Stomach (tissue), 9 donors: Measurements from ENCODE around the gene SLC4A7. TPM values are rescaled to one million over a fixed set of nuclear protein-coding genes. Genes with fewer than 3 reads are reported as not detected.

Experiments
- DNase-seq, 2 donors: peaks; one replicate each; pipeline versions ENCODE4 v3.0.0 to v3.0.0-alpha.2; 2013 to 2019
- H3K27ac ChIP-seq, 5 donors: fragments of 200-600 bp in 4 of 5; sonication (generic) in 4 of 5; one replicate each; pipeline ENCODE4 v1.5.1; 2013 to 2019; ENCODE audit warnings: mild to moderate bottlenecking in 1 of 5, moderate library complexity in 1 of 5
- H3K27me3 ChIP-seq, 3 donors: fragments of 200-600 bp; sonication (generic); one replicate each; pipeline ENCODE4 v1.5.1; 2017 to 2019; ENCODE audit warnings: mixed run types in 1 of 3
- H3K36me3 ChIP-seq, 4 donors: fragments of 200-600 bp; sonication (generic); 1 replicate in 3 of 4; 2 replicates in 1 of 4; pipeline ENCODE4 v1.5.1; 2016 to 2019
- H3K4me1 ChIP-seq, 4 donors: fragments of 200-600 bp; sonication (generic); one replicate each; pipeline ENCODE4 v1.5.1; 2016 to 2019
- H3K4me3 ChIP-seq, 4 donors: fragments of 200-600 bp; sonication (generic) in 3 of 4; one replicate each; pipeline ENCODE4 v1.5.1; 2016 to 2019; ENCODE audit warnings: mild to moderate bottlenecking in 1 of 4
- H3K9me3 ChIP-seq, 4 donors: fragments of 200-600 bp; sonication (generic); one replicate each; pipeline ENCODE4 v1.5.1; 2016 to 2019
- EP300 ChIP-seq: sonication (generic); formaldehyde crosslinking; IDR thresholded peaks from one replicate; pipeline ENCODE4 v1.6.1; 2017; ENCODE audit warnings: antibody characterized with exemption
- POLR2A ChIP-seq, 4 donors: fragments of 450-650 bp; IDR thresholded peaks; one replicate each; pipeline ENCODE4 v1.6.1; 2016; ENCODE audit warnings: antibody characterized with exemption in 4 of 4, control low read depth in 2 of 4, mild to moderate bottlenecking in 1 of 4, moderate library complexity in 1 of 4
- POLR2AphosphoS5 ChIP-seq, 3 donors: sonication (generic); formaldehyde crosslinking; IDR thresholded peaks; one replicate each; pipeline ENCODE4 v1.6.1; 2016; ENCODE audit warnings: antibody characterized with exemption in 3 of 3
- WGBS, 5 donors: extraction: QIAGEN DNeasy Blood & Tissue Kit in 3 of 5; methylation state at CpG; one replicate each; pipeline versions ENCODE4 v1.1.5 to v1.1.7; 2013 to 2018; 5-methylcytosine and 5-hydroxymethylcytosine counted together
- intact Hi-C: fragments of 100-400 bp; cut with DNase I; formaldehyde crosslinking; loops from one replicate; pipeline ENCODE4 v1.15.1; 2023; ENCODE audit warnings: low total_unique reads
- polyA plus RNA-seq, 3 donors: library from polyadenylated mRNA; stranded (reverse); fragments of 200-250 nt; gene quantifications; one replicate each; pipeline ENCODE4 v1.2.3, GENCODE V29; 2013
- total RNA-seq, 5 donors: library from RNA; depleted of rRNA; stranded (reverse); fragments of >200 nt; gene quantifications; one replicate each; pipeline versions ENCODE4 v1.1.0 to v1.2.3, GENCODE V29; 2014 to 2016
- TF ChIP-seq, protein P1 (sequence below), 7 experiments: fragments of 450-650 bp in 4 of 7; fragments of 200-600 bp in 3 of 7; sonication (generic) in 3 of 7; IDR thresholded peaks; one replicate each; pipeline ENCODE4 v1.5.1; 2016 to 2019; ENCODE audit warnings: antibody characterized with exemption in 7 of 7, control low read depth in 2 of 7, mild to moderate bottlenecking in 1 of 7
- donor health status: healthy with polysubstance abuse.
- donor health status: Bipolar disorder and iron deficiency.
- donor health status: healthy.

Gene SLC4A7
- total and polyA plus RNA-seq, 8 donors, result 1.6 to 212 (median 27.7) TPM

DNA sequence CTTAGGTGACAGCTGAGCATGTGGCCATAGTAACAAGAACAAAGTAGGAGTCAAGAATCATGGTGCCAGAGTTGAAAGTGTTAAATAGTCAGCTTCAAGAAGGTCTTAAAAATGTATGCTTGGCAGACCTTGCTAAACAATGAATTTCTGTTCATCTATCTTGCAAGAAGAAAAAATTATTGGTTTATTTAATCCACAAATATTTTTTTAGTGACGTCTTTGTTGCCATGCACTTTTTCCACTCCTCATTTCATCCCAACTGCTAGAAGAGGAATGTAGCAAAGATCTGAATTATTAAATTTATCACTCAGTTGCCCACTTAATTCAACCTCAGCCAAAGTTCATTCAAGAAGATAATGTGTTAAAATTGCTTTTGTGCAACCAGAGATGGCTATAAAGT, 3.2 kb upstream of the SLC4A7 start:
- Histone ChIP-seq H3K4me3 (no peak overlapping the region), H3K27ac (peak overlapping the region in 1 of 5 donors; percentile 18), H3K4me1 (peaks cover 0 to 25% (median 9%) of the 10 kb centered on the region in 4 donors), H3K36me3 (no peaks in the 10 kb centered on the region), H3K9me3 (no peaks in the 10 kb centered on the region), H3K27me3 (no peaks in the 10 kb centered on the region)
- WGBS, 5 donors, result 24 to 48% (median 31%) methylated on average over 1 of the region's 1 CpG
- intact Hi-C loops, result no loop called here
- peak in 1 of 2 donors; percentile 39 for DNase-seq
- TF ChIP-seq POLR2A (IDR thresholded peaks at IDR 0.05), result no peak
- TF ChIP-seq, protein P1, sequence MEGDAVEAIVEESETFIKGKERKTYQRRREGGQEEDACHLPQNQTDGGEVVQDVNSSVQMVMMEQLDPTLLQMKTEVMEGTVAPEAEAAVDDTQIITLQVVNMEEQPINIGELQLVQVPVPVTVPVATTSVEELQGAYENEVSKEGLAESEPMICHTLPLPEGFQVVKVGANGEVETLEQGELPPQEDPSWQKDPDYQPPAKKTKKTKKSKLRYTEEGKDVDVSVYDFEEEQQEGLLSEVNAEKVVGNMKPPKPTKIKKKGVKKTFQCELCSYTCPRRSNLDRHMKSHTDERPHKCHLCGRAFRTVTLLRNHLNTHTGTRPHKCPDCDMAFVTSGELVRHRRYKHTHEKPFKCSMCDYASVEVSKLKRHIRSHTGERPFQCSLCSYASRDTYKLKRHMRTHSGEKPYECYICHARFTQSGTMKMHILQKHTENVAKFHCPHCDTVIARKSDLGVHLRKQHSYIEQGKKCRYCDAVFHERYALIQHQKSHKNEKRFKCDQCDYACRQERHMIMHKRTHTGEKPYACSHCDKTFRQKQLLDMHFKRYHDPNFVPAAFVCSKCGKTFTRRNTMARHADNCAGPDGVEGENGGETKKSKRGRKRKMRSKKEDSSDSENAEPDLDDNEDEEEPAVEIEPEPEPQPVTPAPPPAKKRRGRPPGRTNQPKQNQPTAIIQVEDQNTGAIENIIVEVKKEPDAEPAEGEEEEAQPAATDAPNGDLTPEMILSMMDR (IDR thresholded peaks at IDR 0.05), result no peak
- TF ChIP-seq POLR2AphosphoS5 (IDR thresholded peaks at IDR 0.05), result no peak
- no peak for TF ChIP-seq EP300

DNA sequence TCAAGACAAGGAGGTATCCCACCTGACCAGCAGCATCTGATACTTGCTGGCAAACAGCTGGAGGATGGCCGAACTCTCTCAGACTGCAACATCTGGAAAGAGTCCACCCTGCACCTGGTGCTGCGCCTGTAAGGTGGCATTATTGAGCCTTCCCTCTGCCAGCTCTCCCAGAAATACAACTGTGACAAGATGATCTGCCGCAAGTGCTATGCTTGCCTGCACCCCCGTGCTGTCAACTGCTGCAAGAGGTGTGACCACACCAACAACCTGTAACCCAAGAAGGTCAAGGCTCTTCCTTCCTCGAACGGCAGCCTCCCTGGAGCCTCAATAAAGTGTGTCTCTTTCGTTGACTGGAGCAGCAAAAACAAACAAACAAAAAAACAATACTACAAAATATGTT, 2.2 kb upstream of the SLC4A7 start:
- H3K27me3 ChIP-seq, result no peaks in the 10 kb centered on the region
- peaks cover 0 to 36% (median 17%) of the 10 kb centered on the region in 4 donors for H3K4me1 ChIP-seq
- no peak overlapping the region for H3K4me3 ChIP-seq
- 82 to 93% (median 85%) methylated on average over 7 of the region's 7 CpGs for WGBS, 5 donors
- peak in 1 of 2 donors; percentile 15 for DNase-seq
- H3K36me3 ChIP-seq, result no peaks in the 10 kb centered on the region
- intact Hi-C loops, result no loop called here
- H3K27ac ChIP-seq, result peak overlapping the region in 1 of 5 donors; percentile 99
- TF ChIP-seq POLR2AphosphoS5 (IDR thresholded peaks at IDR 0.05) (no peak), POLR2A (IDR thresholded peaks at IDR 0.05) (no peak), EP300 (no peak)
- TF ChIP-seq, protein P1 (IDR thresholded peaks at IDR 0.05), result no peak
- no peaks in the 10 kb centered on the region for H3K9me3 ChIP-seq

DNA sequence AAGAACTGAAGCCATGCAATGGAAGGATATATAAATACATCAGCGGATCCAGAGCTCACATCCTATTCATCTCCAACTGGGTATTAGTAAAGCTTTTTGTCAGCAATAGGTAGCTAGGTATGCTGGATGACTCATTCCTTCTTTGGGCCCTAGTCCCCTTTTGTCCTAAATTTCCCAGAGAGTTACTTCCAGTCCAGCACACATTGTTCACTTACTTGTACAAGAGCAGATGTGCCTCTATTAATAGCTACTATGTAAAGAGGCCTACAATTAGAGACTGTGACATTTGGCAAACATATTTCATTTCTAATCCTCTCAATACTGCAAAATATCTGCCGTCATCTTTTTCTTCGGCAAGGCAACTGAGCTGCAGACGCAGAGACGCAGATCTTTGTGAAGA, 1.7 kb upstream of the SLC4A7 start:
- DNase-seq, result peak in 1 of 2 donors; percentile 47
- intact Hi-C loops, result no loop called here
- no peaks in the 10 kb centered on the region for H3K9me3 ChIP-seq
- no peak overlapping the region for H3K4me3 ChIP-seq
- H3K36me3 ChIP-seq, result no peaks in the 10 kb centered on the region
- H3K4me1 ChIP-seq, result peaks cover 0 to 40% (median 20%) of the 10 kb centered on the region in 4 donors
- H3K27ac ChIP-seq, result peak overlapping the region in 2 of 5 donors; percentile 94 to 99
- H3K27me3 ChIP-seq, result no peaks in the 10 kb centered on the region
- 52 to 89% (median 66%) methylated on average over 5 of the region's 5 CpGs for WGBS, 5 donors
- TF ChIP-seq, protein P1 (IDR thresholded peaks at IDR 0.05), result no peak
- TF ChIP-seq POLR2AphosphoS5 (IDR thresholded peaks at IDR 0.05) (peak in 2 of 3 donors; percentile 4 to 5), POLR2A (IDR thresholded peaks at IDR 0.05) (no peak), EP300 (no peak)

DNA sequence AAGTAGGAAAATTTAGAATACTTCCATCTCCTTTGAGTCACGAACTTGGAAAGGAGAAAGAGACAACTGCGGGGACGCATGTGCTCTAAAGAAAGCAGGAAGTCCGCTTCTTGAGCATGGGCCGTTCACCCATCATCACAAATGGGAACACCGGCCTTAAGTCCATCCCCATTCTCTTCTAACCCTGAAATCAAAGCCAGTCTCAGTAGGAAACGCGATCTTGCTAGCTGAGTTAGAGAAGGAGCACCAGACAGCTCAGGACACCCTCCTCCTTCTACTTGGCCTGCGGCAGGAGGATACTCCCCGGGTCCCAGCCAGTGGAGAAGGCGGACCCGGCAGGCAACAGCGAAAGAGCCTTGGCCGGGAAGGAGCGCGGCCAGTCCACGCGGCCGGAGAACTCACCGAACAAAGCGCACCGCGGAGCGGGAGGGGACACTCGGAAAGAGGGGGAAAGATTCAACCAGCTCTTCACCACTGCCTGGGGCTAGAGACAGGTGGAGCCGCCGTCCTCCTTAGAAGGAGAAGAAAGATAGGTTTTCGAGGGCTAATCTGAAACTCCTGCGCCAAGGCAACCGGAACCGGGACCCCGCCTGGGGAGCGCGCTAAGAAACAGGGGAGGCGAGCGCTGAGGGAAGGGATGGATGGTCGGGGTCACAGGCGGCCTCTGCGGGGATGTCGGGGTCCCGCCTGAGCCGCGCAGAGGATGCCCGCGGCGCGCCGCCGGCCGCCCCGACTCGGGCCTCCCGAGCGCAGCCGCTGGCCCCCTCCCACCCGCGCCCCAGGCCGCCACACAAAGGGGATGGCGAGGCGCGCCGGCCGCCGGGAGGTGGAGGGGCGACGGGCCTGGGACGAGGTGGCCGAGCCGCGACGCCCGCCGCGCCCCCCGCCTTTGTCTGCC, 818 bp downstream of the SLC4A7 start:
- peaks cover 0 to 61% (median 31%) of the 10 kb centered on the region in 4 donors for H3K4me1 ChIP-seq
- 0 to 1% (median 0%) methylated on average over 37 to 74 of the region's 75 CpGs for WGBS, 5 donors
- H3K27me3 ChIP-seq, result no peaks in the 10 kb centered on the region
- peak overlapping the region; percentile 90 to 99 (median 94) for H3K27ac ChIP-seq
- peak; percentile 42 to 79 for DNase-seq
- intact Hi-C loops, result no loop called here
- H3K9me3 ChIP-seq, result no peaks in the 10 kb centered on the region
- H3K36me3 ChIP-seq, result no peaks in the 10 kb centered on the region
- TF ChIP-seq POLR2A (IDR thresholded peaks at IDR 0.05) (no peak), EP300 (no peak), POLR2AphosphoS5 (IDR thresholded peaks at IDR 0.05) (peak in 2 of 3 donors; percentile 28 to 42)
- peak overlapping the region; percentile 70 to 95 (median 82) for H3K4me3 ChIP-seq
